Measurements from ENCODE around the gene PHF23. TPM values are rescaled to one million over a fixed set of nuclear protein-coding genes. Genes with fewer than 3 reads are reported as not detected.

Gene PHF23
- total RNA-seq, 1 experiment from 2014 or later, result 110 TPM

DNA sequence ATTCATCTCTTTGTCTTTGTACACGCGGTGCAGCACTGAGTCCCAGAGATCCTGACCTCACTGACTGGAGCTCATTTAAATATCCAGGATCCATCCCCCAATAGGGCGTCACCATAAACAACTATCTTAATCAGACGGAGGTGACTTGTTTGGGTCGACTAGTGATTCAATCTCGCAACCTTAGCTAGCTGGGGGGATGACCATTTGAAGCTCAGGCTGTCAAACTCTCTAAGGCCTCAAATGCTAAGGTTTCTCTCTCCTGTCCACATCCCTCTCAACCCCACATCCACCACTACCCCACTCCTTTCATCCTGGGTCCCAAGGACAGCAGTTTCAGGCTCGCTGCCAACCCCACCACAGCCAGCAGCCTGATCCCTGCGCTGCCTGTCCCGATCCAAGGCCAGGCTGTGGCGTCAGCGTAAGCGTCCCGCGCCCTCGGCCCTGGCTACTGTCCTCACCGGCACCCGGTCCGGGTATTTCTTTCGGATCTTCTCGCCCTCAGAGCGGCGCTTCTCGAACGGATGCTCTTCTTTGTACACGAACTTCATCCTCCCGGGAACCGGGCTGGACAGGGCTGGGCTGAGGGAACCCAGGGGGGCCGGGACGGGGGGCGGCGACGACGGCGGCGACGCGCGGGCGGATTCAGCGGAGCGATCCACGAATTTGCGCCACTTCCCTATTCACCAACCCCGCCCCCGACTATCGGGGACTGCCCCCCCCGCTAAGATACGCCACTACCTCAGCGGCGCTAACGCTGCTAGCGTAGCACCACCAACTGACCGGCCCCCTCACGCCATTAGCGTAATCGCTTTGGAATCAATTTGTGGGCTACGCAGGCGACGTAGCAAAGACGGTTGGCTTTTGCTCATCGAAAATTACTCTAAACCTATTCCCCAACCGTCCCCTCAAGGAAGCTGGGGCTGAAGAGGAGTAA lies 2.8 kb upstream of the PHF23 start, which contains the start of gene GABARAP:
Gene GABARAP (minus strand): TSS at position 667 of the 934 bp plus-strand sequence. CDS start 119 bp downstream, at position 548.
- peak within 1 kb of the TSS; percentile 68 for H3T11ph ChIP-seq (ENCODE audit: low read length)
- TF ChIP-seq CTCF (conservative IDR thresholded peaks at IDR 0.05), result no peak
- H2AFZ ChIP-seq (ENCODE audit: low read length), result no peak within 1 kb of the TSS
- H4K20me1 ChIP-seq (ENCODE audit: control insufficient read depth, insufficient read depth, insufficient read length), result no peaks in the 10 kb centered on the region
- H3K4me2 ChIP-seq (ENCODE audit: insufficient read depth, insufficient read length, low read length), result peak within 1 kb of the TSS; percentile 98
- H4K5ac ChIP-seq (ENCODE audit: insufficient read length, low read depth, low read length), result no peak within 1 kb of the TSS
- H2BK120ac ChIP-seq (ENCODE audit: low read depth, low read length, poor library complexity, severe bottlenecking), result no peak within 1 kb of the TSS
- Mint-ChIP-seq H3K36me3 (ENCODE audit: insufficient read depth in 1 of 3, low read depth in 3 of 3) (peaks cover 31 to 56% (median 52%) of the 10 kb centered on the region in 3 experiments), H3K9me3 (peaks cover 0 to 2% of the 10 kb centered on the region in 2 experiments; a peak in 2 of 5 replicates), H3K27ac (peak within 1 kb of the TSS; percentile 96 to 100 (median 99)), H3K4me3 (peak within 1 kb of the TSS; percentile 95 to 97), H3K4me1 (peaks cover 38 to 40% of the 10 kb centered on the region in 2 experiments), H3K27me3 (ENCODE audit: low read depth) (no peaks in the 10 kb centered on the region; the same call in 1 of the 2 replicates)
- H4K8ac ChIP-seq (replicated peaks; ENCODE audit: insufficient read length, low read depth, low read length), result no peak within 1 kb of the TSS
- peak within 1 kb of the TSS; percentile 25 for H3K56ac ChIP-seq (ENCODE audit: insufficient read length, low read depth, low read length)
- H3K23ac ChIP-seq (ENCODE audit: insufficient read length, low read depth, low read length), result no peak within 1 kb of the TSS
- H3K4ac ChIP-seq (ENCODE audit: low read depth, low read length), result peak within 1 kb of the TSS; percentile 34; the same call in 1 of the 2 replicates
- no peaks in the 10 kb centered on the region for H3K4me1 ChIP-seq (ENCODE audit: insufficient read depth, low read length)
- H3K23me2 ChIP-seq (ENCODE audit: insufficient read length, low read depth, low read length, poor library complexity, severe bottlenecking), result peaks cover 4% of the 10 kb centered on the region
- peaks cover 9% of the 10 kb centered on the region for H3K79me1 ChIP-seq (ENCODE audit: insufficient read depth, low read depth, low read length, poor library complexity, severe bottlenecking)
- peak within 1 kb of the TSS; percentile 20 for H4K91ac ChIP-seq (ENCODE audit: insufficient read length, low read depth, low read length)
- no peaks in the 10 kb centered on the region for H3K27me3 ChIP-seq (ENCODE audit: insufficient read depth, low read length)
- H2BK12ac ChIP-seq (ENCODE audit: insufficient read length, low read depth, low read length), result peak within 1 kb of the TSS; percentile 52
- H3K14ac ChIP-seq (ENCODE audit: insufficient read depth, low read length), result peak within 1 kb of the TSS; percentile 83
- peak within 1 kb of the TSS; percentile 73 for H3K18ac ChIP-seq (ENCODE audit: insufficient read length, low read depth, low read length)
- DNase-seq, result peak; percentile 93
- H2BK5ac ChIP-seq (ENCODE audit: insufficient read length, low read length), result peak within 1 kb of the TSS; percentile 60
- H2AK5ac ChIP-seq (ENCODE audit: insufficient read length, low read length), result no peak within 1 kb of the TSS
- no peak within 1 kb of the TSS for H2BK20ac ChIP-seq (ENCODE audit: low read depth, low read length, poor library complexity, severe bottlenecking)
- no CpG with 5 or more reads among the region's 62 CpGs for WGBS (ENCODE audit: extremely low coverage, insufficient read length, low lambda C conversion rate)
- H3K79me2 ChIP-seq (ENCODE audit: insufficient read depth, low read length), result peaks cover 8% of the 10 kb centered on the region; the same call in 1 of the 2 replicates
- peak within 1 kb of the TSS; percentile 80 for H3K27ac ChIP-seq (ENCODE audit: insufficient read length, low read depth, low read length)
- H2BK15ac ChIP-seq (ENCODE audit: low read depth, low read length), result no peak within 1 kb of the TSS
- H3K9ac ChIP-seq (ENCODE audit: extremely low read depth, insufficient read length, low read length), result peak within 1 kb of the TSS; percentile 93
- no peaks in the 10 kb centered on the region for H3K9me3 ChIP-seq (ENCODE audit: control insufficient read depth, low read depth, low read length)
